GM23248 (cell line): Measurements from ENCODE around the gene ZNF302.
"Not testable (repeated sequence)": the region's sequence is repeated elsewhere in the genome, so short reads cannot be mapped to it uniquely, and the experiment has no call there.

Experiments used
- EZH2 ChIP-seq: fragments of 200-600 bp; sonication (generic); IDR thresholded peaks from 2 replicates; pipeline ENCODE4 v1.6.1; 2018; ENCODE audit warnings: antibody characterized with exemption, mild to moderate bottlenecking; ENCODE audit not compliant: insufficient read depth, poor library complexity, severe bottlenecking
- EZH2phosphoT487 ChIP-seq: fragments of 200-600 bp; sonication (generic); IDR thresholded peaks from 2 replicates; pipeline ENCODE4 v1.6.1; 2018; ENCODE audit warnings: antibody characterized with exemption, moderate library complexity, mild to moderate bottlenecking, low read depth; ENCODE audit not compliant: insufficient read depth

- TF ChIP-seq EZH2, EZH2phosphoT487: not testable (repeated sequence)
Observed at GRCh38 chr19:34668690-34669089, 8.8 kb upstream of the ZNF302 start.
